HG03442 (cell line): ENCODE measurements around the gene INPP1.
"Not testable (repeated sequence)": the region's sequence is repeated elsewhere in the genome, so short reads cannot be mapped to it uniquely, and the experiment has no call there.

Experiments
- ATAC-seq: cut with Tn5 transposase; IDR thresholded peaks from one replicate; pipeline ENCODE4 v1.9.1; 2021; ENCODE audit warnings: mild to moderate bottlenecking, moderate library complexity; ENCODE audit not compliant: unreplicated experiment

INPP1 gene

DNA sequence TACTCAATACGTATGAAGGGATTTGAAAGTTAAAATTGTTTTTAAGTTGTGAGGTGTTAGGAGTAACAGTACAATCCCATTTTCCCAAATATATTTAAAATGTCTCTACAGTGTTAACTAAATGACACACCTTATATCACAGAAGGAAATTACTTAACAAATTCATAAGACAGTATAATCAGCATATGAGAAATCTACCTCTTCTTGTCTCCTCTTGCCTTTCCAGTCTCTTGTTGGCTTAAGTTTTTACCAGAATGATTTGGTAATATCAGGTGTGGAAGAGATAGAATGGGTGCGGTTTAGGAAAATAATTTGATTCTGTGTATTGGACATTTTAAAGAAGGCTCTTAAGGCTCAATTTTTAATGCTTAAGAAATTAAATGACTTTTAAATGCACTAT, 9.5 kb upstream of the INPP1 start:
- no peak for ATAC-seq

- no peak for ATAC-seq
Observed at GRCh38 chr2:190334479-190335224, 8.7 kb upstream of the INPP1 start.

DNA sequence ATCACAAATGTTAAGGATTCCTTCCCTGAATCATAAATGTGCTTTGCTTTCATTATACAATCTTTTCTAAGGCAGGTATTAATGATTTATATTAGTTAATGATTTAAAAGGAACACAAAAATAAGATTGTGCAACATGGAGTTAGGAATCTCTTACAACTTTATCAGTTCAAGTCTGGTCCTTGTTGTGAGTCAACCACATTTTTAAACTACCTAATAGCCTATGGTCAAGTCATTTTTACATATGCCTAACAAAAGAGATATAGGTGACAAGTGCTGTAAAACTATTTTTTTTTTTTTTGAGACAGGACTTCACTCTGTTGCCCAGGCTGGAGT, 8.2 kb upstream of the INPP1 start:
- no peak for ATAC-seq

DNA sequence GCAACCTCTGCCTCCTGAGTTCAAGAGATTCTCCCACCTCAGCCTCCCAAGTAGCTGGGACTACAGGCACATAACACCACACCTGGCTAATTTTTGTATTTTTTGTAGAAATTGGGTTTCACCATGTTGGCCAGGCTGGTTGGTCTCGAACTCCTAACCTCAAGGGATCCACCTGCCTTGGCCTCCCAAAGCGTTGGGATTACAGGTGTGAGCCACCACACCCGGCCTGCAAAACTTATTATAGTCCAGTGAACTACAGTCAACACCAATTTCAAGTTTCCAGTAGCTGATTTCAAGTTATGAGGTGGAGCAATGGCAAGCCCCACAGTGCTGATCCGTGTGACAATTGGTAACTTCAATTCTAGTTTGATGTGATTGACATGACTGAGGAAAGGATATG, 7.8 kb upstream of the INPP1 start:
- ATAC-seq = not testable (repeated sequence)

DNA sequence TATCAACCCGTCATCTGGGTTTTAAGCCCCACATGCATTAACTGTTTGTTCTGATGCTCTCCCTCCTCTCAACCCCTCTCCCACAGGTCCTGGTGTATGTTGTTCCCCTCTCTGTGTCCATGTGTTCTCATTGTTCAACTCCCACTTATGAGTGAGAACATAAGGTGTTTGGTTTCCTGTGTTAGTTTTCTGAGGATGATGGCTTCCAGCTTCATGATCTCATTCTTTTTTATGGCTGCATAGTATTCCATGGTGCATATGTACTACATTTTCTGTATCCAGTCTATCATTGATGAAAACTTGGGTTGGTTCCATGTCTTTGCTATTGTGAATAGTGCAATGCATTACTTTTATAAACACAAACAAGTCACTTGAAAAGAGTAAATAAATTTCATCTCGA, 7.0 kb upstream of the INPP1 start:
- ATAC-seq = no peak

- ATAC-seq = no peak
Observed at GRCh38 chr2:190338453-190338852, 4.9 kb upstream of the INPP1 start.

- ATAC-seq = no peak
Observed at GRCh38 chr2:190339394-190339793, 4.0 kb upstream of the INPP1 start.

- no peak for ATAC-seq
Observed at GRCh38 chr2:190340369-190340768, 3.0 kb upstream of the INPP1 start.

GRCh38 chr2:190342611-190343010, 778 bp upstream of the INPP1 start:
- ATAC-seq = no peak

DNA sequence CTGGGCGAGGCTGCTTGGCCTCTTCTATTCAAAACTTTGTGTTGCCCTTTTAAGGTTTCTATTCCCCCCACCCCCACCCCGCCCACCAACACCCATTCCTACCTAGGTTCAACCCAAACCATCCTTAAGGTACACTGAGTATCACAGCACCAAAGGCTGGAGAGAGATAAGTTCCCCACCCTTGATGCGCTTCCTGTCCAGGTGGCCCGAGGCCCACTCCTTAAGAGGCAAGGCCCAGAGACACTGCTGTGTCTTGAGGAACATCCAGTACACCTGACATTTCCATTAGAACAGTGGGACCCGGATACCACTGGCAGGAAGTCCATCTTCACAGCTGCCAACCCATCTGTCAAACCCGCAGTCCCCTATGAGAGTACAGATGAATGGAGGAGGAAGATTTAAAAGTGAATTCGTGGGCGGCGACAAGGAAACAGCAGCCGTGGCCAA, 277 bp upstream of the INPP1 start:
- no peak for ATAC-seq

- ATAC-seq = peak; percentile 66
Observed at GRCh38 chr2:190344276-190344827, 963 bp downstream of the INPP1 start.

- no peak for ATAC-seq
Observed at GRCh38 chr2:190350371-190350770, 7.0 kb downstream of the INPP1 start.

DNA sequence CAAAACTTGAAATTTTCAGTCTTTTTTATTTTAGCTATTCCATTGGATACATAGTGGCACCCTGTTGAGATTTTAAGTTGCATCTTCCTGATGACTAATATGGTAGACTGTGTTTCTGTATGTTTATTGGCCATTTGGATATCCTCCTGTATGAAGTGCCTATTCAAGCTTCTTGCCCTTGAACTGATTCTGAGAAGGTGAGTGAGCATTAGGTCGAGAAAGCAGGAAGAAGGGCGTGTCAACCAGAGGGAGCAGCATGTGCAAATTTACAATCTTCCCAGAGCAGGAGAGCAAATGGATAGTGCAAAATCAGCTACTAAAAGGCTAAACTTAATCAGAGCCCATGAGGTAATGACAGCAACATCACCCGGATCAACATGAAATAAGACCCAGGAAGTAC, 8.6 kb downstream of the INPP1 start:
- ATAC-seq = no peak

GRCh38 chr2:190352668-190353536, 9.5 kb downstream of the INPP1 start:
- no peak for ATAC-seq

- no peak for ATAC-seq
Observed at GRCh38 chr2:190353537-190353899, 10.1 kb downstream of the INPP1 start.

DNA sequence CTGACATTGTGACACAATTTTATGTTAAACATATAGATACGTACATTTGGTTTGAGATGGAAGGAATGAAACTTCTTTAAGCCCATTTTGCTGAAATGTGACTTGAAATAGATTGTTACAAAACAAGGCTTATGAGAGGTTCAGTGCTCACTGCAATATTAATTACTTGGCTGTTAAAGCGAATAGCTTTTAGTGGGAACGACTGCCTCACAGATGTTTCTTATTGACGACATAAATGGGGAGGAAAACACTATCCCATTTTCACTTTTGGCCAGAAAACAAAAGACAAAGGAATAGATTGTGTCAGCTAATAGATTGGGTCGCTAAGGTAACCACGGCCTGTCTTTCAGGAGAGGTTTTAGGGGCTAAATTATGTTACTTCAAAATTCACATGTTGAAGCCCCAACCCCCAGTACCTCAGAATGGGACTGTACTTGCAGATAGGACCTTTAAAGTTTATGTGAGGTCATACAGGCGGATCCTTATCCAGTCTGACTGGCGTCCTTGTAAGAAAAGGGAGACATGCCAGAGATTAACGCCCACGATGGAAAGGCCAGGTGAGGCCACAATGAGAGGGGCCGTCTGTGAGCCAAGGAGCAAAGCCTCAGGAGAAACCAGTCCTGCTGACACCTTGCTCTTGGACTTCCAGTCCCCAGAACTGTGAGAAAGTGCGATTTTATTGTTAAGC, 10.8 kb downstream of the INPP1 start:
- ATAC-seq = no peak

DNA sequence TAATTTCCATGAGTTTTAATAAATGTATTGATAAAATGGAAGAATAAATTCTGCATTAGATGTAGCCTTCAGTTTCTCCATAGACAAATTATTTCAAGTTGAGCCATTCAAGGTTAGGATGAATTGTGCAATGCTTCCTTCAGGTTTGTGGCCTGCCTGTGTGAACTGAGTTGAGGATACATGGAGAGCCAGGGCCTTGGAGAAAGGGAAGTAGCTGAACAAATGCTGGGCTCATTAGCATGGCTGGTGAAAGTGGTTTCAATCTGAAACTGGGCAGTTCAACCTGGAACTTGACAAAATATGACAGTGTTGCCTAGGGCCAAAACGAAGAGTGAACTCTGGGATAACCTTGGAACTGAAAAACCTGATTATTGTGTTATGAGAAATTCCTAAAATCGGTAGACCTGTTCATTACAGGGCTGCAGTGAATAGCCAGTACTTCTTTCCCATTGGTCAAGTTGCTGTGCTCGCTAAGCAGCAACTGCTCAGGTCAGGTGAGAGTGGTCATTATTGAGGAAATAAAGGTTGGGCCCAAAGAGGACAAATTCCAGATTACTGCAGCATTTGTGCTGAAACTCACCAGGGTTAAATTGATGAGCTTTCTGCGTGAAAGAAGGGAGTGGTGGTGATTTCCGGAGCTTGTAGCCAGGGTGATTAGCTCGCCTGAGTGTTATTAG, 12.7 kb downstream of the INPP1 start:
- no peak for ATAC-seq

DNA sequence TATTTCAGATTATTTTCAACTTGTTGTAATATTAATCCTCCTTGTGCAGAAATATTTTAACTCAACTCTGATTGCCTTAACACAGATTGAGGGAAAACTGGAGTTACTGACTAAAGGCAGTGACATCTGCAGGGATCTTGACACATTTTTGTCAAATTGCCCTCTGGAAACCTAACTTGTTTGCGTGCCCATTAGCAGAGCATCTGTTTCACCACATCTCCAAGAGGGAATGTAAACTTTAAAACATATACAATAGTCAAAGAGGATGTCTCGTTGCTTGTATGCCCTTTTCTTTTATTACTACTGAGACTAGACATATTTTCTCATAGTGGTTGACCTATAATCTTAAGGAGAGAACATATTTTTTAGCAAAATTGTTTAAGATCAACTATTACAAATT, 14.2 kb downstream of the INPP1 start:
- no peak for ATAC-seq

DNA sequence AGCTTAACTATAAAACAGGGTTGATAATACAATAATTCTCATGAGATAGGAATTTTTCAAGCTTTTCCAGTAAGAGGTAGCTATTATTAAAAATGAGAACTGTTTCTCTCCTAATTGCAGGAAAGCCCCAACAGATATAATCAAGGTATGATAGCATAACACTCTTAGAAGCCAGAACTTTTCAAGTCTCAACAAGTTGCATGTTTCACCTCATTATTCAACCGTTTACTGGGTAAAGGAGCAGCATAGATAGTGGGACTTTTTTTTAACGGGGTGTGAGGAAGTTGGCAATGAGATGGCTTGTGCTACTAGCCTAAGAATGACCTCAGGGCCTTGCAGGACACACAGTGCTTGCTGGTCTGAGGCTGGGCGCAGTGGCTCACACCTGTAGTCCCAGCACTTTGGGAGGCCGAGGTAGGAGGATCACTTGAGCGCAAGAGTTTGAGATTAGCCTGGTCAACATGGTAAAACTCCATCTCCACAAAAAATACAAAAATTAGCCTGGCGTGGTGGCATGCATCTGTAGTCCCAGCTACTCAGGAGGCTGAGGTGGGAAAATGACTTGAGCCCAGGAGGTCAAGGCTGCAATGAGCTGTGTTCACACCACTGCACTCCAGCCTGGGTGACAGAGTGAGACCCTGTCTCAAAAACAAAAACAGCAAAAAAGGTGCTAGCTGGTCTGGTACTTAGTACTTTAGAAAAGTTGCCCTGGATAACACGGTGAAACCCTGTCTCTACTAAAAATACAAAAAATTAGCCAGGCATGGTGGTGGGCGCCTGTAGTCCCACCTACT, 15.5 kb downstream of the INPP1 start:
- ATAC-seq = peak; percentile 42

DNA sequence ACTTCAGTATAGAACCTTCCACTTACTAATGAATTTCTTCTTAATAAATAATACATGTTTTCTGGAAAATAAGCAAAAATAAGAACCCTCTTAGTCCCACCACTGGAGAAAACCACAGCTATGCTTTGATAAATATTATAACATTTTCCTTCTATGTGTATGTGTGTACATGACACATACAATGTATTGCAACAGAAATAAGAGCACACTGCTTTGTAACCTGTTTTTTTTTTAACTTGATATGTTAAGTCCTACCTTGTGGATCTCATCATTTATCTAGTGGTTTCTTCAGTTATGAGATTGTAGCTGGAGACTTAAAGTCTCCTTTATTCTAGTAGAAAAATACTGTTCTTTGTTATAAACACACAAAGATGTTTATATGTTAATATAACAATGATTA, 17.2 kb downstream of the INPP1 start:
- ATAC-seq = no peak
